Measurements from ENCODE around the gene XYLB.

XYLB gene

GRCh38 chr3:38382506-38383080 is 36.0 kb downstream of the XYLB start:
- H3K36me3 ChIP-seq (ENCODE audit: insufficient read depth) = no peaks in the 10 kb centered on the region
- H3K4me2 ChIP-seq = no peak overlapping the region
- no peaks in the 10 kb centered on the region for H3K79me2 ChIP-seq (ENCODE audit: insufficient read depth, low read depth)
- H3K4me3 ChIP-seq (IDR thresholded peaks at IDR 0.05; ENCODE audit: insufficient read depth, low read depth, low read length) = no peak overlapping the region
- H3K4me1 ChIP-seq (ENCODE audit: low read depth, poor library complexity, severe bottlenecking) = no peaks in the 10 kb centered on the region
- TF ChIP-seq CTCF (conservative IDR thresholded peaks at IDR 0.05; ENCODE audit: low read depth, low read length) = no peak
- no peak overlapping the region for H3K9ac ChIP-seq
- no peaks in the 10 kb centered on the region for H3K27me3 ChIP-seq (ENCODE audit: insufficient read depth, low read depth)
- H3K27ac ChIP-seq = no peak overlapping the region
- H2AFZ ChIP-seq (ENCODE audit: low read depth) = no peak overlapping the region
- no peaks in the 10 kb centered on the region for H4K20me1 ChIP-seq (ENCODE audit: insufficient read depth)

GRCh38 chr3:38383156-38383875 is 36.7 kb downstream of the XYLB start:
- H2AFZ ChIP-seq (ENCODE audit: low read depth) = no peak overlapping the region
- no peaks in the 10 kb centered on the region for H3K79me2 ChIP-seq (ENCODE audit: insufficient read depth, low read depth)
- no peaks in the 10 kb centered on the region for H3K4me1 ChIP-seq (ENCODE audit: low read depth, poor library complexity, severe bottlenecking)
- no peak overlapping the region for H3K4me2 ChIP-seq
- no peaks in the 10 kb centered on the region for H4K20me1 ChIP-seq (ENCODE audit: insufficient read depth)
- H3K36me3 ChIP-seq (ENCODE audit: insufficient read depth) = no peaks in the 10 kb centered on the region
- no peak for TF ChIP-seq CTCF (conservative IDR thresholded peaks at IDR 0.05; ENCODE audit: low read depth, low read length)
- H3K4me3 ChIP-seq (IDR thresholded peaks at IDR 0.05; ENCODE audit: insufficient read depth, low read depth, low read length) = no peak overlapping the region
- no peaks in the 10 kb centered on the region for H3K27me3 ChIP-seq (ENCODE audit: insufficient read depth, low read depth)
- H3K9ac ChIP-seq = no peak overlapping the region
- no peak overlapping the region for H3K27ac ChIP-seq

GRCh38 chr3:38386992-38387750 is 40.6 kb downstream of the XYLB start:
- no peak overlapping the region for H2AFZ ChIP-seq (ENCODE audit: low read depth)
- no peak overlapping the region for H3K27ac ChIP-seq
- no peaks in the 10 kb centered on the region for H3K36me3 ChIP-seq (ENCODE audit: insufficient read depth)
- H4K20me1 ChIP-seq (ENCODE audit: insufficient read depth) = no peaks in the 10 kb centered on the region
- no peak overlapping the region for H3K4me3 ChIP-seq (IDR thresholded peaks at IDR 0.05; ENCODE audit: insufficient read depth, low read depth, low read length)
- no peak overlapping the region for H3K9ac ChIP-seq
- no peak overlapping the region for H3K4me2 ChIP-seq
- TF ChIP-seq CTCF (conservative IDR thresholded peaks at IDR 0.05; ENCODE audit: low read depth, low read length) = no peak
- H3K79me2 ChIP-seq (ENCODE audit: insufficient read depth, low read depth) = no peaks in the 10 kb centered on the region
- no peaks in the 10 kb centered on the region for H3K4me1 ChIP-seq (ENCODE audit: low read depth, poor library complexity, severe bottlenecking)
- no peaks in the 10 kb centered on the region for H3K27me3 ChIP-seq (ENCODE audit: insufficient read depth, low read depth)

GRCh38 chr3:38387862-38388261 is 41.3 kb downstream of the XYLB start:
- Histone ChIP-seq H4K20me1 (ENCODE audit: insufficient read depth) (no peaks in the 10 kb centered on the region), H3K27ac (no peak overlapping the region)

More at GRCh38 chr3:38387862-38388261, 41.3 kb downstream of the XYLB start:
- no peak for TF ChIP-seq CTCF (conservative IDR thresholded peaks at IDR 0.05; ENCODE audit: low read depth, low read length)
- Histone ChIP-seq H3K4me2 (no peak overlapping the region), H3K4me3 (IDR thresholded peaks at IDR 0.05; ENCODE audit: insufficient read depth, low read depth, low read length) (no peak overlapping the region), H3K4me1 (ENCODE audit: low read depth, poor library complexity, severe bottlenecking) (no peaks in the 10 kb centered on the region), H3K79me2 (ENCODE audit: insufficient read depth, low read depth) (no peaks in the 10 kb centered on the region), H3K27me3 (ENCODE audit: insufficient read depth, low read depth) (no peaks in the 10 kb centered on the region), H2AFZ (ENCODE audit: low read depth) (no peak overlapping the region), H3K9ac (no peak overlapping the region), H3K36me3 (ENCODE audit: insufficient read depth) (no peaks in the 10 kb centered on the region)

Data from KMS-11 (cell line).